Fibroblast of pulmonary artery (primary cell): ENCODE measurements around the gene AGPAT3.
A peak's percentile ranks its signal among the peaks of the same experiment; 100 is the strongest.

Experiments
- DNase-seq: peaks from one replicate; pipeline ENCODE4 v3.0.0-alpha.2; 2010; ENCODE audit warnings: low read depth
- H3K4me3 ChIP-seq: replicated peaks from 2 replicates; pipeline ENCODE4 v1.5.1; 2011; ENCODE audit warnings: low read depth, mild to moderate bottlenecking, control low read depth, low read length, moderate library complexity
- CTCF ChIP-seq: IDR thresholded peaks from 2 replicates; pipeline ENCODE4 v1.5.1; 2011; ENCODE audit warnings: mild to moderate bottlenecking, control low read depth, low read length, inconsistent platforms; ENCODE audit errors: missing control alignments

AGPAT3 gene

DNA sequence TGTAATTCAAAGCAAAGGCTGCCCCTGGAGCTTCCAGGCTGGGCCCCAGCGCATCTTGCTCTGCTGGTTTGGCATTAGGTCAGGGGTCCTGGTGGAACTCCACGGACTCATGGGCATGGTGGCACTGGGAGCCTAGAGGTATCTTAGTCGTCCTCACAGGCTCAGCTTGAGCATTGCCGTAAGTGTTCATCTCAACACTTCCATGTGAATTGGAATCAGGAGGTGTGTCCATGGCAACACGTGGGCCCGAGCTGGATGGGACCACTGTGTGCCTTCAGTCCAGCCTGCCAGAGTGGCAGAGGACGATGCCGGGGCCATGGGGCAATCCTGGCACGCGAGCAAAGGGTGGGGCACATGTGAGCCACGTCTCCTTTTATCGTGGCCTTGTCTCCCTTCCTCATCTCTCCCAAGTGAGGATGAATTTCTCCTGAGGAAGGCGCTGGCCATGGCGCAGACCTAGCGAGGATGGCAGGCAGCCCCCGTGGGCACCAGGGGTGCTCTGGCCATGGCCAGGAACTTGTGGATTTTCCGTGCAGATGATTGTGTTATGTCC, 47.0 kb downstream of the AGPAT3 start:
- no peak for TF ChIP-seq CTCF
- no peak overlapping the region for H3K4me3 ChIP-seq
- no peak for DNase-seq

DNA sequence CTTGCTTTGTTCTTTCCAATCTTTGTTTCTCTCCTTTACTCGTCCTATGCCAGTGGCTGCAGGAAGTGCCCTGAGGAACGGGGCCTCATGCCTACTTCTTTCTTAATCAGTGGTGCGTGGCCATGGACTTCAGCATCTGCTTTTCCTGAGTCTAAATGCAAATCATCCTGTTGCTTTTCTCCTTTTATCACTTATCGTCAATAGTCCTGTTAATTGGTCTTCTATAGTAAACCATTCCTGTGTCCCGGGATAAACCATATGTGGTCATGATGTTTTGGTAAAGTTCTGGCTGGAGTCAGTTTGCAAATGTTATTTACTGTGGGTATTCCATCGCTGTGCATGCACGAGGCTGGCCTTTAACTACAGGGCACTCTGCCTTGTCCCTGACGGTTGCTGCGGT, 47.5 kb downstream of the AGPAT3 start:
- TF ChIP-seq CTCF = no peak
- DNase-seq = no peak
- H3K4me3 ChIP-seq = no peak overlapping the region

DNA sequence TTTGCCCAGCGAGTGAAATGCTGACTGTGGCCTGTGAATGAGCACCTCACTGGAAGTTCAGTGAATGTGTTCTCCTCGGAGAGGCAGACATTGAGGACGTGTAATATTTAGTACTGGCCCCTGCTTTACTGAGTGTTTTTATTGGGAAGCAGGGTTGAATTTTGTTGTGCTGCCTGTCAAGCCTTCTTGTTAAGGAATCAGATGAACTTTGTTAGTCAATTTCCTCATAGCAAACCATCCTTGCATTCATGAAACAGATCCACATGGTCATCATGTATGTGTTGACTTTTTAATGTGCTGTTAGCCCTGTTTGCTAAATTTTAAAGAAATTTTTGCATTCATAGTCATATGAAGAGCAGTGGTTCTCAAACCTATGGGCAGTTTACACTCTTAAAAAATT, 47.9 kb downstream of the AGPAT3 start:
- no peak overlapping the region for H3K4me3 ChIP-seq
- TF ChIP-seq CTCF = no peak
- DNase-seq = no peak

DNA sequence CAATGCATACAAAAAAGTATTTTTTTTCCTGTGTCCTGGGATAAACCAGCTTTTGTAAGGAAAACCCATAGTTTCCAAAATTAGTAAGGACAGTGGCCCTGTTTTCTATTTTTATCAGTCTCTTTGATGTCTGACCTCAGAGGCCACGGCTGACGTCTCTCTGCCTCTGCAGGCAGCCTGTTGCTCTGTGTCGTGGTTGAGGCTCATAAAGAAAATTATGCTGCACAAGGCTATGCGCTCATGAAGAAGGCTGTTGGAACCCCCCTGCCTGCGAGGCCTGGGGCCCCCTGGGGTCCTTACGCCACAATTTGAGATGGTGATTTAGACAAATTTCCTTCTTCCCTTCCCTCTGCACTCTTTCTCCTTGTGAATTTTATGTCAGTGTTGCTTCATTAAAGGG, 48.9 kb downstream of the AGPAT3 start:
- no peak overlapping the region for H3K4me3 ChIP-seq
- DNase-seq = peak; percentile 13
- TF ChIP-seq CTCF = no peak

- TF ChIP-seq CTCF = no peak
- DNase-seq = no peak
- H3K4me3 ChIP-seq = no peak overlapping the region
Observed at GRCh38 chr21:43916076-43916475, 51.1 kb downstream of the AGPAT3 start.

DNA sequence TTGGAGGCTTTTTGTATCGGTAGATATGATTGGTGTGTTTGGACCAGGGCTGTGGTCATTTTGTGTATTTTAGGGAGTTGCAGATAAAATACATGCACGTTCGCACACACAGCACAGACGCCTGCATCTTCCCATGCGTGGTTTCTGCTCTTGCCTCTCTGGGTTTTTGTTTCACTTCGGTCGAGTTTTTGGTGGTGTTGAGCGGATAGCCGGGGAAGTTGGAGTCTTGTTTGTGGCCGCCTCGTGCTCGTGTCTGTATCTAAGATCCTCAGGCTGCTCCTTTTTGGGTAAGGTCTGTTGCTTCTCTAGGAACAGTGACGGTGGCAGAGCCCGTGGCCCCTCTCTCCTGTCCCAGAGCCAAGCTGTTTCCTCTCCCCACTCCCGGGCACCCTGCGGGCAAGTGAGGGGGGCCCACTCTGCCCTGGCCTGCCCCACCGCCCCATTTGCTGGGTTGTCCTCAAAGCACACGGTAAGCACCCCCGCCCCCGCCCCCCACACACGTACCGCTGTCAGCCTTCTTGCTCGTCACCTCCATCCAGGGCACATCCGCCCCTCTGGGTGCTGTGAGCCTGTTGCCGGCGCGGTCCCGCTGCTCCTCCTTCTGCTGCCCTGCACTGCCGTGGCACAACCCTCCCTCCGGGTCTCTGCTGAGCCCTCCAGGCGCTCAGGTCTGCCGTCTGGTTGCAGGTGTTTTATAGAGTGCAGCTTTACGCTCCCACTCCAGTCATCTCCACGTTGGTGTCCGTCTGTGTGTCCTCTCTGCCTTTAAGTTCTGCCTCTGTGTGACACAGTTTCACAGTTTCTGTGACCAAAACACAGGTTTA, 51.9 kb downstream of the AGPAT3 start:
- H3K4me3 ChIP-seq = peak overlapping the region; percentile 22
- no peak for DNase-seq
- TF ChIP-seq CTCF = no peak
